OCI-LY7 (cell line): Measurements from ENCODE around the gene SYNJ1.
"Not testable (repeated sequence)": the region's sequence is repeated elsewhere in the genome, so short reads cannot be mapped to it uniquely, and the experiment has no call there.

Experiments
- CTCF ChIP-seq: fragments of 200-600 bp; sonication (generic); conservative IDR thresholded peaks from 2 replicates; pipeline ENCODE4 v1.5.1; 2014; ENCODE audit warnings: mild to moderate bottlenecking, antibody characterized with exemption, low read length, moderate library complexity, mixed read lengths
- EZH2phosphoT487 ChIP-seq: fragments of 200-600 bp; sonication (generic); IDR thresholded peaks from 2 replicates; pipeline ENCODE4 v1.6.1; 2018; ENCODE audit warnings: low read depth, borderline replicate concordance, mild to moderate bottlenecking, mixed run types, antibody characterized with exemption, low read length, moderate library complexity, mixed read lengths

- TF ChIP-seq CTCF, EZH2phosphoT487: not testable (repeated sequence)
Measured at GRCh38 chr21:32695482-32695881, 32.3 kb downstream of the SYNJ1 start.
